ENCODE measurements around the gene ADAM30. TPM values are rescaled to one million over a fixed set of nuclear protein-coding genes. Genes with fewer than 3 reads are reported as not detected.
"Not testable (repeated sequence)": the region's sequence is repeated elsewhere in the genome, so short reads cannot be mapped to it uniquely, and the experiment has no call there.

Gene ADAM30
- total and polyA plus RNA-seq, 3 experiments from 2014 or later, result not detected

DNA sequence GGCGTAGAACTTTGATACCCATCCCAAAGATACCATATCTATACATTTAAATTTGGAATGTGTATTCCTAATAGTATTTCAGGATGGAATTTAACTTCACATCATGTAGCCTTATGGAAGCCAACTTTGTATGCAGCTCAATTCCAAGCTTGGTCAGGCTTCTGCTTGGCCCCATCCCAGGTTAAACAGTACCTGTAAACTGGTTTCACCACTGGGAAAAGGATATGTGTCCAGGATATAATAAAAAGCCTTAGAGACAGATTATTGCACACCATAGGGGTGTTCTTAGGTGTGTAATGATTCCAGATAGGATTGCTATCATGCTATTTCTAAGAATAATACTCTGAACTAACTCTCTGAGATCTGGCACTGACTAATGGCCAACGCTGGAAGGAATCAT lies 28.1 kb downstream of the ADAM30 start:
- ChIA-PET CTCF (no interaction called here), POLR2A (no interaction called here)

GRCh38 chr1:119866451-119866850 lies 29.9 kb downstream of the ADAM30 start:
- ChIA-PET CTCF (no interaction called here), POLR2A (no interaction called here)
- Histone ChIP-seq H3K9me3 (ENCODE audit: low read length) (no peaks in the 10 kb centered on the region), H3K27me3 (ENCODE audit: insufficient read depth, low read length, poor library complexity, severe bottlenecking) (no peaks in the 10 kb centered on the region), H3K27ac (ENCODE audit: low read depth, low read length) (no peak overlapping the region), H3K4me3 (ENCODE audit: low read length) (no peak overlapping the region), H3K36me3 (ENCODE audit: insufficient read depth, low read length) (no peaks in the 10 kb centered on the region), H3K4me1 (ENCODE audit: insufficient read depth, low read length) (no peaks in the 10 kb centered on the region)
- Mint-ChIP-seq H3K4me3 (no peak overlapping the region), H3K36me3 (no peaks in the 10 kb centered on the region), H3K4me1 (no peaks in the 10 kb centered on the region), H3K9me3 (no peaks in the 10 kb centered on the region), H3K27ac (no peak overlapping the region), H3K27me3 (peaks cover 18 to 44% of the 10 kb centered on the region in 2 donors)
- DNase-seq, result no peak

More for the DNA sequence above, 28.1 kb downstream of the ADAM30 start:
- H3K36me3 Mint-ChIP-seq, result no peaks in the 10 kb centered on the region
- no peak overlapping the region for H3K4me3 ChIP-seq (ENCODE audit: low read length)
- H3K9me3 ChIP-seq (ENCODE audit: low read length), result no peaks in the 10 kb centered on the region
- DNase-seq, result no peak
- H3K4me3 Mint-ChIP-seq, result no peak overlapping the region
- H3K27me3 ChIP-seq (ENCODE audit: insufficient read depth, low read length, poor library complexity, severe bottlenecking), result no peaks in the 10 kb centered on the region
- no peaks in the 10 kb centered on the region for H3K36me3 ChIP-seq (ENCODE audit: insufficient read depth, low read length)
- no peak overlapping the region for H3K27ac Mint-ChIP-seq
- no peaks in the 10 kb centered on the region for H3K4me1 ChIP-seq (ENCODE audit: insufficient read depth, low read length)
- H3K27ac ChIP-seq (ENCODE audit: low read depth, low read length), result no peak overlapping the region
- no peaks in the 10 kb centered on the region for H3K9me3 Mint-ChIP-seq
- H3K4me1 Mint-ChIP-seq, result no peaks in the 10 kb centered on the region
- peaks cover 18 to 42% of the 10 kb centered on the region in 2 donors for H3K27me3 Mint-ChIP-seq

GRCh38 chr1:119865627-119866026 lies 30.7 kb downstream of the ADAM30 start:
- H3K27me3 Mint-ChIP-seq, result peaks cover 11 to 42% of the 10 kb centered on the region in 2 donors
- DNase-seq, result no peak
- no peaks in the 10 kb centered on the region for H3K4me1 Mint-ChIP-seq
- H3K9me3 Mint-ChIP-seq, result no peaks in the 10 kb centered on the region
- Histone ChIP-seq H3K4me3 (ENCODE audit: low read length) (no peak overlapping the region), H3K4me1 (ENCODE audit: insufficient read depth, low read length) (no peaks in the 10 kb centered on the region), H3K27ac (ENCODE audit: low read depth, low read length) (no peak overlapping the region), H3K36me3 (ENCODE audit: insufficient read depth, low read length) (no peaks in the 10 kb centered on the region), H3K27me3 (ENCODE audit: insufficient read depth, low read length, poor library complexity, severe bottlenecking) (no peaks in the 10 kb centered on the region), H3K9me3 (ENCODE audit: low read length) (no peaks in the 10 kb centered on the region)
- no peaks in the 10 kb centered on the region for H3K36me3 Mint-ChIP-seq
- POLR2A ChIA-PET, result no interaction called here
- CTCF ChIA-PET, result no interaction called here
- no peak overlapping the region for H3K4me3 Mint-ChIP-seq
- peak overlapping the region in 1 of 8 donors; percentile 34 for H3K27ac Mint-ChIP-seq

- H3K36me3 ChIP-seq (ENCODE audit: insufficient read depth, low read length), result no peaks in the 10 kb centered on the region
- Mint-ChIP-seq H3K4me1 (peaks cover 0 to 5% (median 3%) of the 10 kb centered on the region in 3 donors), H3K4me3 (no peak overlapping the region), H3K27me3 (peaks cover 16 to 52% of the 10 kb centered on the region in 2 donors), H3K36me3 (no peaks in the 10 kb centered on the region), H3K9me3 (no peaks in the 10 kb centered on the region), H3K27ac (no peak overlapping the region)
- no peak overlapping the region for H3K27ac ChIP-seq (ENCODE audit: low read depth, low read length)
- POLR2A ChIA-PET, result no interaction called here
- DNase-seq, result no peak
- no peaks in the 10 kb centered on the region for H3K27me3 ChIP-seq (ENCODE audit: insufficient read depth, low read length, poor library complexity, severe bottlenecking)
- CTCF ChIA-PET, result no interaction called here
- H3K4me1 ChIP-seq (ENCODE audit: insufficient read depth, low read length), result no peaks in the 10 kb centered on the region
- no peaks in the 10 kb centered on the region for H3K9me3 ChIP-seq (ENCODE audit: low read length)
- H3K4me3 ChIP-seq (ENCODE audit: low read length), result no peak overlapping the region
Measured at GRCh38 chr1:119862276-119862675, 34.0 kb downstream of the ADAM30 start.

DNA sequence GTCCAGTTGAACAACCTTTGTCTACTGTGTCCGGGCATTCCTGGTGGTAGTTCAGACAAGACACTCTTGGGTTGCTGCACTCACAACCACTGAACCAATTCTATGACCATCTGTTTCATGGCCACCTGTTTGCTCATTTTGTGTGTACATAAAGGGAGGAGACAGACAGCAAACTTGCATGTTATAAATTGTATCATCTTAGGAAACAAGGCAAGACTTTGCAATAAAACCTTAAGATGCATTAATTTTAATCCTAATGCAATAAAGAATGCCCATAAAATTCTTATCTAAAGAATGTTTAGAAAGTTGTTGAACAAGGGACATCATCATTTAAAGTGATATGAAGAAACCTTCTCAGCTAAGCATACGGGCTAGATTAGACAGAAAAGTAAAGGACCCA lies 34.8 kb downstream of the ADAM30 start:
- Mint-ChIP-seq H3K27me3 (peaks cover 16 to 48% of the 10 kb centered on the region in 2 donors), H3K4me1 (peaks cover 0 to 5% (median 3%) of the 10 kb centered on the region in 3 donors), H3K27ac (no peak overlapping the region), H3K9me3 (no peaks in the 10 kb centered on the region), H3K4me3 (no peak overlapping the region), H3K36me3 (no peaks in the 10 kb centered on the region)
- ChIA-PET POLR2A (no interaction called here), CTCF (no interaction called here)
- DNase-seq, result no peak
- Histone ChIP-seq H3K27ac (ENCODE audit: low read depth, low read length) (no peak overlapping the region), H3K27me3 (ENCODE audit: insufficient read depth, low read length, poor library complexity, severe bottlenecking) (no peaks in the 10 kb centered on the region), H3K9me3 (ENCODE audit: low read length) (no peaks in the 10 kb centered on the region), H3K4me1 (ENCODE audit: insufficient read depth, low read length) (no peaks in the 10 kb centered on the region), H3K36me3 (ENCODE audit: insufficient read depth, low read length) (no peaks in the 10 kb centered on the region), H3K4me3 (ENCODE audit: low read length) (no peak overlapping the region)

GRCh38 chr1:119859647-119860046 lies 36.7 kb downstream of the ADAM30 start:
- no peaks in the 10 kb centered on the region for H3K36me3 Mint-ChIP-seq

GRCh38 chr1:119858556-119859214 lies 37.6 kb downstream of the ADAM30 start:
- H3K4me1 Mint-ChIP-seq; H3K27me3 ChIP-seq (ENCODE audit: insufficient read depth, low read length, poor library complexity, severe bottlenecking); H3K9me3 ChIP-seq (ENCODE audit: low read length); CTCF ChIA-PET; DNase-seq; H3K36me3 ChIP-seq (ENCODE audit: insufficient read depth, low read length); POLR2A ChIA-PET; H3K36me3 Mint-ChIP-seq; H3K4me3 Mint-ChIP-seq; H3K4me3 ChIP-seq (ENCODE audit: low read length); H3K9me3 Mint-ChIP-seq; H3K27ac ChIP-seq (ENCODE audit: low read depth, low read length); H3K27ac Mint-ChIP-seq; H3K4me1 ChIP-seq (ENCODE audit: insufficient read depth, low read length): not testable (repeated sequence)
- peaks cover 12 to 39% of the 10 kb centered on the region in 2 donors for H3K27me3 Mint-ChIP-seq

More at GRCh38 chr1:119859647-119860046, 36.7 kb downstream of the ADAM30 start:
- Histone ChIP-seq H3K4me1 (ENCODE audit: insufficient read depth, low read length) (no peaks in the 10 kb centered on the region), H3K27me3 (ENCODE audit: insufficient read depth, low read length, poor library complexity, severe bottlenecking) (no peaks in the 10 kb centered on the region), H3K27ac (ENCODE audit: low read depth, low read length) (no peak overlapping the region), H3K36me3 (ENCODE audit: insufficient read depth, low read length) (no peaks in the 10 kb centered on the region), H3K9me3 (ENCODE audit: low read length) (no peaks in the 10 kb centered on the region), H3K4me3 (ENCODE audit: low read length) (no peak overlapping the region)
- Mint-ChIP-seq H3K27ac (no peak overlapping the region), H3K4me1 (peaks cover 0 to 5% (median 3%) of the 10 kb centered on the region in 3 donors), H3K9me3 (no peaks in the 10 kb centered on the region), H3K4me3 (no peak overlapping the region), H3K27me3 (peaks cover 12 to 42% of the 10 kb centered on the region in 2 donors)
- CTCF ChIA-PET, result no interaction called here
- POLR2A ChIA-PET, result no interaction called here
- DNase-seq, result no peak

GRCh38 chr1:119858126-119858525 lies 38.2 kb downstream of the ADAM30 start:
- Histone ChIP-seq H3K4me3 (ENCODE audit: low read length) (no peak overlapping the region), H3K36me3 (ENCODE audit: insufficient read depth, low read length) (no peaks in the 10 kb centered on the region), H3K27me3 (ENCODE audit: insufficient read depth, low read length, poor library complexity, severe bottlenecking) (no peaks in the 10 kb centered on the region), H3K27ac (ENCODE audit: low read depth, low read length) (no peak overlapping the region), H3K9me3 (ENCODE audit: low read length) (no peaks in the 10 kb centered on the region), H3K4me1 (ENCODE audit: insufficient read depth, low read length) (no peaks in the 10 kb centered on the region)
- DNase-seq, result no peak
- Mint-ChIP-seq H3K27me3 (peaks cover 12 to 36% of the 10 kb centered on the region in 2 donors), H3K36me3 (no peaks in the 10 kb centered on the region), H3K4me1 (peaks cover 0 to 5% (median 3%) of the 10 kb centered on the region in 3 donors), H3K27ac (no peak overlapping the region), H3K4me3 (no peak overlapping the region), H3K9me3 (no peaks in the 10 kb centered on the region)
- ChIA-PET CTCF (no interaction called here), POLR2A (no interaction called here)

All from CD8-positive, alpha-beta memory T cell (primary cell).